ENCODE measurements around the gene SFXN5.

DNA sequence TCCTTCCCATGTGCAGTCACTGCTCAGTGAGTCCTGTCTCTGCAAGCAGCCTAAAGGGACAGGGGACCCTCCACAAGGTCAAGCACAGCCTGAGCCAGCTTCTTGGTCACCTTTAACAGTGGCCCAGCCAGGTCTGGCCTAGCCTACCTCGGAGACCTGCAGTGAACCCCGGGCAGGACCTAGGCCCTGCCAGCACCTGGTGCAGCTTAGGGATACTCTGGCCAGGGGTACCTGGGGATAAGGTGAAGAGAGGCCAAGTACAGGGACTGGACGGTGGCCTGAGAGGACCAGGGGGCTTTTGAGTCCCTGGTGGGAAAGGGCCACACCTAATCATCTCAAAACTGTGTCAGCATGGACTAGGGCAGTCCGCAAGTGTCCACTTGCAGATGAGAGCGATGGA, 86.4 kb downstream of the SFXN5 start:
- TF ChIP-seq, protein P1, sequence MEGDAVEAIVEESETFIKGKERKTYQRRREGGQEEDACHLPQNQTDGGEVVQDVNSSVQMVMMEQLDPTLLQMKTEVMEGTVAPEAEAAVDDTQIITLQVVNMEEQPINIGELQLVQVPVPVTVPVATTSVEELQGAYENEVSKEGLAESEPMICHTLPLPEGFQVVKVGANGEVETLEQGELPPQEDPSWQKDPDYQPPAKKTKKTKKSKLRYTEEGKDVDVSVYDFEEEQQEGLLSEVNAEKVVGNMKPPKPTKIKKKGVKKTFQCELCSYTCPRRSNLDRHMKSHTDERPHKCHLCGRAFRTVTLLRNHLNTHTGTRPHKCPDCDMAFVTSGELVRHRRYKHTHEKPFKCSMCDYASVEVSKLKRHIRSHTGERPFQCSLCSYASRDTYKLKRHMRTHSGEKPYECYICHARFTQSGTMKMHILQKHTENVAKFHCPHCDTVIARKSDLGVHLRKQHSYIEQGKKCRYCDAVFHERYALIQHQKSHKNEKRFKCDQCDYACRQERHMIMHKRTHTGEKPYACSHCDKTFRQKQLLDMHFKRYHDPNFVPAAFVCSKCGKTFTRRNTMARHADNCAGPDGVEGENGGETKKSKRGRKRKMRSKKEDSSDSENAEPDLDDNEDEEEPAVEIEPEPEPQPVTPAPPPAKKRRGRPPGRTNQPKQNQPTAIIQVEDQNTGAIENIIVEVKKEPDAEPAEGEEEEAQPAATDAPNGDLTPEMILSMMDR (IDR thresholded peaks at IDR 0.05), result no peak
- no peak for TF ChIP-seq POLR2A (IDR thresholded peaks at IDR 0.05)

Data from testis (tissue), 2 donors.